Measurements from ENCODE around the gene CERS3.
A peak's percentile ranks its signal among the peaks of the same experiment; 100 is the strongest.

CERS3 gene

DNA sequence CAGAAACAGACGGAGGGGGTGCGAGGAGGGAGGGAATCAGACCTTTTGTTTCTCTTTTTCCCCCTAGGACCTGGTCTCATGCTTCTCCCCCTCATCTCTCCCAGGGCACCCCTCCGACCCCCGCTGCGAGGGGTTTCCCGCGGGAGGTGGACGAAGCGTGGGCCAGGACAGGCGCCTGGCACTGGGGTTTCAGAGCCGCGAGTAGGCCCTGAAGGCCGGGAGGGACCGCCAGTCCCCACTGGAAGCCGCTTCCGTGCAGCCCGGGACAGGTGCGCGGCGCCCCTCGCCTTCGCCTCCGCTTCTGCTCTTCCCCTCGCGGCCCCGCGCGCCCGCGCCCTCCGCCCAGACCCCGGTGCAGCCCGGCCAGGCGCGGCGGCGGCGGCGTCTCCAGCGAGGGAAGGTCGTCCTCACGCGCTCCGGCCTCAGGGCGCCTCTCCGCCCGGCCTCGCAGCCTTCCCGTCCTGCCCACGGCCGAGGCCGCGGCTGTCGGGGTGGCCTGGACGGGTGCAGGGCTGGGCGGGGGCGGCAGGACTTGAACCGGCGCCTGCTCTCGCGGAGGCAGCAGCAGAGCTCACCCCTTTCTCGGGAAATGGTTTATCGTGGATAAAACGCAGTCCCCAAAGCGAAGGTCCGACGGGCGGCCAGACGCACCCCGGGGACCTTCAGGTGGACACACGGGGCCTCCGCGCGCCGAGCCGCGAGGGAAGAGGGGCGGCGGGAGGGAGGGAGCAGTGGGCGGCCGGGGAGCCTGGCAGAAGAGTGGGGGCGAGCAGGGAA lies 155.4 kb downstream of the CERS3 start:
- DNase-seq: no peak

DNA sequence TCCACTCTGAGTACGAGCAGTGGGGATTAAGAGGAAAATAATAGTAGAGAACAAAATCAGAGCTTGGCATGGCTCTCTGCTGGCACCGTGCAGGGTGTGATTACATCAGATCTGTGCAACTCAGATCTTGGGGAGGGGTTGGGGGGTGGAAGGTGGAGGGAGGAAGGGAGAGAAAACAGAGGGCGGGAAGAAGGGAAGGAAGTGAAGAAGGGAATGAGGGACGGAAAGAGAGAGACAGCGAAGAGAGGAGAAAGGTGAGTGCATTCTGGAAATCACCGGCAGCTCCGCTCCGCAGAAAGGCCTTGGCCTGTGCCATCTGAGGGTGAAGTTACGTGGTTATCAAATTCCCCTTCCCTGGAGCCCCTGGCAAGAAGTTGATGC lies 156.0 kb downstream of the CERS3 start:
- DNase-seq: no peak

DNA sequence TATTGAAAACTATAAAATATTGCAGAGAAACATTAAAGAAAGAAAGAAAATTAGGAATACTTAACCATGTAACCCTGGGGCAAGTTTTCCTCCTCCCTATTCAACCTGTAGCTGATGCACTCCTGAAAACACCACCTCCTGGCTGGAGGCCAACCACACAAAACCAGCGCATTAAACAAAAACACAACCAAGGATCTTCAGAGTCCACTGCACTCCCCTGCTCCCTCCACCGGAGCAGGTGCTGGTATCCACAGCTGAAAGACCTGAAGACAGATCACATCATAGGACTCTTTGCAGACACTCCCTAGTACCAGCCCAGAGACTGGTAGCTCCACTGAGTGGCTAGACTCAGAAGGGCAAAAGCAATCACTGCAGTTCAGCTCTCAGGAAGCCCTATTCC lies 173.4 kb downstream of the CERS3 start:
- DNase-seq: no peak

DNA sequence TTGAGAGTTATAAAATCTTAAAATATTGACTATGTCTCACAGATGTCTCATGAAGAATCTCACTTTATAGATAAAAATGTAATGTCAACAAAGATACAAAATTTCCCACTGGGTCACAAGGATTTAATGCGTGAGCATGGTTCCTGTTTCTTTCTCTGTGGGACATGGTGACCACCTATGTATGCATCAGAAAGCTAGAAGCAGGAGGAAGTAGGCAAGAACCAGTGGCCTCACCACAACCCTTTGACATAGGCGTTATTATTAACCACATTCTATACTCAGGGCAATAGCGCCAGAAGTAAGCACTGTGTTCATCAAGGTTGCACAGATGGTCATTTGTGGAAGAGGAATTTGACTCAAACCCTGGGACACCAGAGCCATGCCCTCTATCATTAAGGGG lies 175.3 kb downstream of the CERS3 start:
- DNase-seq: peak in 1 of 2 donors; percentile 18

DNA sequence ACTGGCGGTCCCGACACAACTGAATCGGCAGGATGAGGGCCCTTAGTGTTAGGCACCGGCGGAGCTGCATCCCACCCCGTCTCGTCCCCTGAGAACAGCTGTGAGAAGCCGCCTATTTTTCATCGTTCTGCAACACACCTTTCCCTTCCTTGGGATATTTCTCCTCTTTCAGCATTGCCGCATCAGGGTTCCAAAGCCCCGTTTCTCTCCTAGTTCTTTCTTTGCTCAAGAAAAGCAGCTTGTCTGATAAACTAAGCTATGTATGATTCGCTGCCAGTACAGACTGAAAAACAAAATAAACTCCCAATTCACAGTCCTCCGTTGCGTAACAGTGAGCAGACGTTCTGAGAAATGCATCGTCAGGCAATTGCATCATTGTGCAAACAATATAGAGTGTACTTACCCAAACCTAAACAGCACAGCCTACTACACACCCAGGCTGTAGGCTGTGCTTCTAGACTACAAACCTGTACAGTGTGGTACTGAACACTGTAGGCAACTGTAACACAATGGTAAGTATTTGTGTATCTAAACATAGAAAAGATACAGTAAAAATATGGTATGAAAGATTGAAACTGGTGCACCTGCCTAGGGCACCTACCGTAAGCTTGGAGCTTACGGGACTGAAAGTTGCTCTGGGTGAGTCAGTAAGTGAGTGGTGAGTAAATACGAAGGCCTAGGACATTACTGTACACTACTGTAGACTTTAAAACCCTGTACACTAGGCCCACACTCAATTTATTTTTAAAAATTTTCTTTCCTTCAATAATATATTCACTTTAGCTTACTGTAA lies 178.1 kb downstream of the CERS3 start:
- peak in 1 of 2 donors; percentile 34 for DNase-seq

Data from CD4-positive, alpha-beta T cell treated with Interleukin-1 beta for 1 hour (primary cell).